ENCODE measurements around the gene BHLHE40. TPM values are rescaled to one million over a fixed set of nuclear protein-coding genes. Genes with fewer than 3 reads are reported as not detected.

BHLHE40 gene
- total RNA-seq, 1 donor from 2014 or later: 0.21 TPM

GRCh38 chr3:4999531-5000184 is 20.4 kb downstream of the BHLHE40 start:
- no peaks in the 10 kb centered on the region for H3K27me3 Mint-ChIP-seq (ENCODE audit: low read depth)
- H3K36me3 Mint-ChIP-seq (ENCODE audit: low read depth): no peaks in the 10 kb centered on the region
- no peak overlapping the region for H3K4me3 Mint-ChIP-seq
- H3K27ac Mint-ChIP-seq (ENCODE audit: unreplicated experiment): no peak overlapping the region
- DNase-seq (ENCODE audit: low read depth, low spot score): no peak
- H3K4me1 Mint-ChIP-seq: no peaks in the 10 kb centered on the region
- no peaks in the 10 kb centered on the region for H3K9me3 Mint-ChIP-seq
- no peak for TF ChIP-seq CTCF (conservative IDR thresholded peaks at IDR 0.05)

- Mint-ChIP-seq H3K27me3 (ENCODE audit: low read depth) (no peaks in the 10 kb centered on the region), H3K36me3 (ENCODE audit: low read depth) (no peaks in the 10 kb centered on the region), H3K9me3 (no peaks in the 10 kb centered on the region), H3K4me1 (no peaks in the 10 kb centered on the region), H3K4me3 (no peak overlapping the region), H3K27ac (ENCODE audit: unreplicated experiment) (no peak overlapping the region)
- DNase-seq (ENCODE audit: low read depth, low spot score): no peak
- no peak for TF ChIP-seq CTCF (conservative IDR thresholded peaks at IDR 0.05)
Observed at GRCh38 chr3:5001135-5001534, 21.9 kb downstream of the BHLHE40 start.

- H3K36me3 Mint-ChIP-seq (ENCODE audit: low read depth): no peaks in the 10 kb centered on the region
- H3K9me3 Mint-ChIP-seq: no peaks in the 10 kb centered on the region
- no peak for TF ChIP-seq CTCF (conservative IDR thresholded peaks at IDR 0.05)
- H3K27ac Mint-ChIP-seq (ENCODE audit: unreplicated experiment): no peak overlapping the region
- H3K4me3 Mint-ChIP-seq: no peak overlapping the region
- no peaks in the 10 kb centered on the region for H3K4me1 Mint-ChIP-seq
- no peaks in the 10 kb centered on the region for H3K27me3 Mint-ChIP-seq (ENCODE audit: low read depth)
- DNase-seq (ENCODE audit: low read depth, low spot score): no peak
Observed at GRCh38 chr3:5001805-5002173, 22.6 kb downstream of the BHLHE40 start.

GRCh38 chr3:5002174-5002870 is 23.1 kb downstream of the BHLHE40 start:
- H3K36me3 Mint-ChIP-seq (ENCODE audit: low read depth): no peaks in the 10 kb centered on the region
- no peak for TF ChIP-seq CTCF (conservative IDR thresholded peaks at IDR 0.05)
- DNase-seq (ENCODE audit: low read depth, low spot score): no peak
- H3K4me1 Mint-ChIP-seq: no peaks in the 10 kb centered on the region
- H3K27me3 Mint-ChIP-seq (ENCODE audit: low read depth): no peaks in the 10 kb centered on the region
- no peaks in the 10 kb centered on the region for H3K9me3 Mint-ChIP-seq
- H3K4me3 Mint-ChIP-seq: no peak overlapping the region
- peak overlapping the region; percentile 19 for H3K27ac Mint-ChIP-seq (ENCODE audit: unreplicated experiment)

GRCh38 chr3:5002871-5003247 is 23.6 kb downstream of the BHLHE40 start:
- no peaks in the 10 kb centered on the region for H3K36me3 Mint-ChIP-seq (ENCODE audit: low read depth)
- no peaks in the 10 kb centered on the region for H3K4me1 Mint-ChIP-seq
- peak overlapping the region; percentile 19 for H3K27ac Mint-ChIP-seq (ENCODE audit: unreplicated experiment)
- H3K9me3 Mint-ChIP-seq: no peaks in the 10 kb centered on the region
- DNase-seq (ENCODE audit: low read depth, low spot score): no peak
- no peak overlapping the region for H3K4me3 Mint-ChIP-seq
- TF ChIP-seq CTCF (conservative IDR thresholded peaks at IDR 0.05): no peak
- no peaks in the 10 kb centered on the region for H3K27me3 Mint-ChIP-seq (ENCODE audit: low read depth)

Data from neural crest cell (in vitro differentiated cells).